Sigmoid colon (tissue), 7 donors: Measurements from ENCODE around the gene SCAF11. TPM values are rescaled to one million over a fixed set of nuclear protein-coding genes. Genes with fewer than 3 reads are reported as not detected.
"Not testable (repeated sequence)": the region's sequence is repeated elsewhere in the genome, so short reads cannot be mapped to it uniquely, and the experiment has no call there.

Experiments used
- DNase-seq: peaks from one replicate; pipeline ENCODE4 v3.0.0-alpha.2; 2019
- H3K27ac ChIP-seq, 4 donors: fragments of 200-600 bp; sonication (generic); one replicate each; pipeline ENCODE4 v1.5.1; 2016 to 2019; ENCODE audit warnings: mild to moderate bottlenecking in 1 of 4
- H3K27me3 ChIP-seq, 3 donors: fragments of 200-600 bp; sonication (generic); one replicate each; pipeline ENCODE4 v1.5.1; 2019; ENCODE audit warnings: mild to moderate bottlenecking in 1 of 3
- H3K36me3 ChIP-seq, 4 donors: fragments of 200-600 bp; sonication (generic); one replicate each; pipeline ENCODE4 v1.5.1; 2016 to 2019
- H3K4me1 ChIP-seq, 4 donors: fragments of 200-600 bp; sonication (generic); one replicate each; pipeline ENCODE4 v1.5.1; 2017 to 2019
- H3K4me3 ChIP-seq, 4 donors: fragments of 200-600 bp; sonication (generic); one replicate each; pipeline ENCODE4 v1.5.1; 2017 to 2019; ENCODE audit warnings: mild to moderate bottlenecking in 2 of 4, moderate library complexity in 1 of 4
- H3K9me3 ChIP-seq, 4 donors: fragments of 200-600 bp in 3 of 4; sonication (generic) in 3 of 4; one replicate each; pipeline versions ENCODE4 v1.5.1 to v1.6.1; 2013 to 2019
- CTCF ChIP-seq, 4 experiments: fragments of 450-650 bp in 3 of 4; fragments of 200-600 bp in 1 of 4; IDR thresholded peaks; one replicate each; pipeline ENCODE4 v1.5.1; 2016 to 2019; ENCODE audit warnings: antibody characterized with exemption in 4 of 4, mild to moderate bottlenecking in 3 of 4, moderate library complexity in 2 of 4
- EP300 ChIP-seq, 4 donors: sonication (generic); formaldehyde crosslinking; IDR thresholded peaks; one replicate each; pipeline ENCODE4 v1.6.1; 2017; ENCODE audit warnings: antibody characterized with exemption in 4 of 4
- POLR2A ChIP-seq, 2 donors: fragments of 450-650 bp; IDR thresholded peaks; one replicate each; pipeline ENCODE4 v1.6.1; 2016; ENCODE audit warnings: antibody characterized with exemption in 2 of 2, mild to moderate bottlenecking in 2 of 2, moderate library complexity in 2 of 2
- POLR2AphosphoS5 ChIP-seq, 4 donors: sonication (generic); formaldehyde crosslinking; IDR thresholded peaks; one replicate each; pipeline ENCODE4 v1.6.1; 2017; ENCODE audit warnings: antibody characterized with exemption in 4 of 4
- WGBS, 2 donors: extraction: QIAGEN DNeasy Blood & Tissue Kit; methylation state at CpG; one replicate each; pipeline ENCODE4 v1.1.7; 2013; 5-methylcytosine and 5-hydroxymethylcytosine counted together
- intact Hi-C: fragments of 100-400 bp; cut with DNase I; formaldehyde crosslinking; loops from one replicate; pipeline ENCODE4 v1.15.1; 2023
- polyA plus RNA-seq, 3 donors: library from polyadenylated mRNA; stranded (reverse); fragments of 200-250 nt; gene quantifications; one replicate each; pipeline ENCODE4 v1.2.3, GENCODE V29; 2013
- total RNA-seq, 4 donors: library from RNA; depleted of rRNA; stranded (reverse); fragments of >200 nt; gene quantifications; one replicate each; pipeline ENCODE4 v1.1.0, GENCODE V29; 2016
- donor health status: healthy with polysubstance abuse.
- donor health status: Bipolar disorder and iron deficiency.
- donor health status: healthy.

The SCAF11 gene
- total and polyA plus RNA-seq, 7 donors: 27.6 to 165 (median 116) TPM

DNA sequence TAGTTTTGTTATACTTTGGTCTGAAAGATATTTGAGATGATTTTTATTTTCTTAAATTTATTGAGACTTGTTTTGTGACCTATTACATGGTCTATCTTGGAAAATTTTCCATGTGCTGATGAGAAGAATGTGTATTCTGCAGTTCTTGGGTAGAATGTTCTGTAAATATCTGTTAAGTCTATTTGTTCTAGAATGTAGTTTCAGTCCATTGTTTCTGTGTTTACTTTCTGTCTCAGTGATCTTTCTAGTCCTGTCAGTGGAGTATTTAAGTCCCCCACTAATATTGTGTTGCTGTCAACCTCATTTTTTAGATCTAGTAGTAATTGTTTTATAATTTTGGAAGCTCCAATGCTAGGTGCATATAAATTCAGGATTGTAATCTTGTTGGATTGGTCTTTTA, 30.4 kb upstream of the SCAF11 start:
- Histone ChIP-seq H3K27me3 (no peaks in the 10 kb centered on the region), H3K36me3 (no peaks in the 10 kb centered on the region), H3K9me3 (peaks cover 0 to 15% (median 4%) of the 10 kb centered on the region in 4 donors), H3K4me3 (no peak overlapping the region), H3K4me1 (no peaks in the 10 kb centered on the region), H3K27ac (no peak overlapping the region)
- no peak for DNase-seq
- intact Hi-C loops: no loop called here
- TF ChIP-seq CTCF (IDR thresholded peaks at IDR 0.05) (no peak), EP300 (IDR thresholded peaks at IDR 0.05) (no peak), POLR2AphosphoS5 (IDR thresholded peaks at IDR 0.05) (no peak), POLR2A (IDR thresholded peaks at IDR 0.05) (no peak)

- H3K36me3 ChIP-seq, H3K4me1 ChIP-seq, intact Hi-C loops, H3K27me3 ChIP-seq, DNase-seq, H3K9me3 ChIP-seq, H3K4me3 ChIP-seq, H3K27ac ChIP-seq: not testable (repeated sequence)
- WGBS, 2 donors: 72 to 83% methylated on average over 4 of the region's 4 CpGs
Observed at GRCh38 chr12:46018712-46019111, 28.3 kb upstream of the SCAF11 start.

GRCh38 chr12:46017866-46018375, 27.5 kb upstream of the SCAF11 start:
- WGBS, 2 donors: 93% methylated on average over 33 of the region's 33 CpGs
- DNase-seq, H3K4me1 ChIP-seq, H3K27me3 ChIP-seq, H3K4me3 ChIP-seq, H3K9me3 ChIP-seq, intact Hi-C loops, H3K36me3 ChIP-seq, H3K27ac ChIP-seq: not testable (repeated sequence)

- DNase-seq: no peak
- intact Hi-C loops: no loop called here
- 83 to 90% methylated on average over 3 of the region's 3 CpGs for WGBS, 2 donors
- Histone ChIP-seq H3K36me3 (no peaks in the 10 kb centered on the region), H3K4me3 (no peak overlapping the region), H3K4me1 (no peaks in the 10 kb centered on the region), H3K27me3 (no peaks in the 10 kb centered on the region), H3K27ac (no peak overlapping the region), H3K9me3 (no peaks in the 10 kb centered on the region)
- TF ChIP-seq POLR2A (IDR thresholded peaks at IDR 0.05): no peak
- no peak for TF ChIP-seq CTCF (IDR thresholded peaks at IDR 0.05)
- no peak for TF ChIP-seq EP300 (IDR thresholded peaks at IDR 0.05)
- TF ChIP-seq POLR2AphosphoS5 (IDR thresholded peaks at IDR 0.05): no peak
Observed at GRCh38 chr12:46005823-46006222, 15.4 kb upstream of the SCAF11 start.

- Histone ChIP-seq H3K36me3 (no peaks in the 10 kb centered on the region), H3K27ac (no peak overlapping the region), H3K4me3 (no peak overlapping the region), H3K27me3 (no peaks in the 10 kb centered on the region), H3K4me1 (no peaks in the 10 kb centered on the region), H3K9me3 (no peaks in the 10 kb centered on the region)
- WGBS, 2 donors: 49 to 68% methylated on average over 2 of the region's 2 CpGs
- DNase-seq: no peak
- intact Hi-C loops: no loop called here
- TF ChIP-seq EP300 (IDR thresholded peaks at IDR 0.05) (no peak), POLR2A (IDR thresholded peaks at IDR 0.05) (no peak), POLR2AphosphoS5 (IDR thresholded peaks at IDR 0.05) (no peak), CTCF (IDR thresholded peaks at IDR 0.05) (no peak)
Observed at GRCh38 chr12:46005151-46005797, 14.9 kb upstream of the SCAF11 start.

DNA sequence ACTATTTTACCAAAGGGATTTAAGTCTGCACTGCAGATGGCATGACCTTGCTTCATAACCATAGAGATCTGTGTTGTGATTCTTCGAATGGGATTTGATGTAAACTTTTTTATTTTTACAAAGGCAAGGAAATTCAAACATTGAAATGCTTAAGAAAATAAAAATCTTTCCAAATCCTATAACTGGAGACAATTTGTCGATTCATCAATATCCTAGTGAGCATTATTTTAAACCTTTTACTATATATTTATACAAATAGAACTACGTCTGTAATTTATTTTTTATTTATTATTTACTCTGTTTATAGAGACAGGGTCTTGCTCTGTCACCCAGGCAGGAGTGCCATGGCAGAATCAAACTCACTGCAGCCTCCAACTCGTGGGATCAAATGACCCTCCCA, 14.3 kb upstream of the SCAF11 start:
- no peak for TF ChIP-seq EP300 (IDR thresholded peaks at IDR 0.05)
- no peak for TF ChIP-seq POLR2A (IDR thresholded peaks at IDR 0.05)
- TF ChIP-seq POLR2AphosphoS5 (IDR thresholded peaks at IDR 0.05): no peak
- no peak for TF ChIP-seq CTCF (IDR thresholded peaks at IDR 0.05)
- no peak for DNase-seq
- intact Hi-C loops: no loop called here
- WGBS, 2 donors: 61 to 79% methylated on average over 4 of the region's 4 CpGs
- no peaks in the 10 kb centered on the region for H3K36me3 ChIP-seq
- no peaks in the 10 kb centered on the region for H3K27me3 ChIP-seq
- no peak overlapping the region for H3K27ac ChIP-seq
- H3K9me3 ChIP-seq: no peaks in the 10 kb centered on the region
- no peak overlapping the region for H3K4me3 ChIP-seq
- H3K4me1 ChIP-seq: no peaks in the 10 kb centered on the region

DNA sequence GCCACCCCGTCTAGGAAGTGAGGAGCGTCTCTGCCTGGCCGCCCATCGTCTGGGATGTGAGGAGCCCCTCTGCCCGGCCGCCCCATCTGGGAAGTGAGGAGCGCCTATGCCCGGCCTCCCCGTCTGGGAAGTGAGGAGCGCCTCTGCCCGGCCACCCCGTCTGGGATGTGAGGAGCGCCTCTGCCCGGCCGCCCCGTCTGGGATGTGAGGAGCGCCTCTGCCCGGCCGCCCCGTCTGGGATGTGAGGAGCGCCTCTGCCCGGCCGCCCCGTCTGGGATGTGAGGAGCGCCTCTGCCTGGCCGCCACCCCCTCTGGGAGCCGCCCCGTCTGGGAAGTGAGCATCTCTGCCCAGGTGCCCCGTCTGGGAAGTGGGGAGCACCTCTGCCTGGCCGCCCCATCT, 9.7 kb upstream of the SCAF11 start:
- H3K27me3 ChIP-seq, H3K9me3 ChIP-seq, H3K4me1 ChIP-seq, DNase-seq, H3K4me3 ChIP-seq, H3K36me3 ChIP-seq, H3K27ac ChIP-seq, intact Hi-C loops: not testable (repeated sequence)
- 92 to 94% methylated on average over 30 of the region's 30 CpGs for WGBS, 2 donors
